Measurements from ENCODE around the gene XPNPEP3.

DNA sequence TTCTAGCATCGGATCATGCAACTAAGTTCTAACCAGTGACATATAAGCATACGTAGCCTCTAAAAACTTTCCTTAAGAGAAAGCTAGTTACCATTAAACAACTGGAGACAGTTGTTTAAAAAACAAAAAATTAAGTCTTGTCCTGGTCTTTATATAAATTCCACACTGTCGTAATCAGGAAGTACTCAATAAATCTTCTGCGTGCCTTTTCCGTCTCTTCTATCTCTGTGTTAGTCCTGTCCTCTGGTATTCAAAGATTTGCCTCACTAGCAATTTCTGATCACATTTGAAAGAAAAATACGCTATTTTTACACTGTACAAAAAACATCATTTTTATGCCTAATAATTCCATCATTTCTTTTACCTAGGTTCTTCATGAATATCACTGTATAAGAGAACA is 27.8 kb upstream of the XPNPEP3 start:
- TF ChIP-seq RFX5 (IDR thresholded peaks at IDR 0.05; ENCODE audit: low read length) (no peak), EP300 (IDR thresholded peaks at IDR 0.05; ENCODE audit: borderline replicate concordance in 1 of 2, low read depth in 1 of 2, low read length in 1 of 2) (no peak), MEF2A (IDR thresholded peaks at IDR 0.05; ENCODE audit: borderline replicate concordance, low read depth) (no peak), FOXM1 (IDR thresholded peaks at IDR 0.05; ENCODE audit: low read depth) (no peak)
- TF ChIP-seq, protein P1, sequence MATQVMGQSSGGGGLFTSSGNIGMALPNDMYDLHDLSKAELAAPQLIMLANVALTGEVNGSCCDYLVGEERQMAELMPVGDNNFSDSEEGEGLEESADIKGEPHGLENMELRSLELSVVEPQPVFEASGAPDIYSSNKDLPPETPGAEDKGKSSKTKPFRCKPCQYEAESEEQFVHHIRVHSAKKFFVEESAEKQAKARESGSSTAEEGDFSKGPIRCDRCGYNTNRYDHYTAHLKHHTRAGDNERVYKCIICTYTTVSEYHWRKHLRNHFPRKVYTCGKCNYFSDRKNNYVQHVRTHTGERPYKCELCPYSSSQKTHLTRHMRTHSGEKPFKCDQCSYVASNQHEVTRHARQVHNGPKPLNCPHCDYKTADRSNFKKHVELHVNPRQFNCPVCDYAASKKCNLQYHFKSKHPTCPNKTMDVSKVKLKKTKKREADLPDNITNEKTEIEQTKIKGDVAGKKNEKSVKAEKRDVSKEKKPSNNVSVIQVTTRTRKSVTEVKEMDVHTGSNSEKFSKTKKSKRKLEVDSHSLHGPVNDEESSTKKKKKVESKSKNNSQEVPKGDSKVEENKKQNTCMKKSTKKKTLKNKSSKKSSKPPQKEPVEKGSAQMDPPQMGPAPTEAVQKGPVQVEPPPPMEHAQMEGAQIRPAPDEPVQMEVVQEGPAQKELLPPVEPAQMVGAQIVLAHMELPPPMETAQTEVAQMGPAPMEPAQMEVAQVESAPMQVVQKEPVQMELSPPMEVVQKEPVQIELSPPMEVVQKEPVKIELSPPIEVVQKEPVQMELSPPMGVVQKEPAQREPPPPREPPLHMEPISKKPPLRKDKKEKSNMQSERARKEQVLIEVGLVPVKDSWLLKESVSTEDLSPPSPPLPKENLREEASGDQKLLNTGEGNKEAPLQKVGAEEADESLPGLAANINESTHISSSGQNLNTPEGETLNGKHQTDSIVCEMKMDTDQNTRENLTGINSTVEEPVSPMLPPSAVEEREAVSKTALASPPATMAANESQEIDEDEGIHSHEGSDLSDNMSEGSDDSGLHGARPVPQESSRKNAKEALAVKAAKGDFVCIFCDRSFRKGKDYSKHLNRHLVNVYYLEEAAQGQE (IDR thresholded peaks at IDR 0.05; ENCODE audit: low read depth, low read length), result no peak
- TF ChIP-seq, protein P2, sequence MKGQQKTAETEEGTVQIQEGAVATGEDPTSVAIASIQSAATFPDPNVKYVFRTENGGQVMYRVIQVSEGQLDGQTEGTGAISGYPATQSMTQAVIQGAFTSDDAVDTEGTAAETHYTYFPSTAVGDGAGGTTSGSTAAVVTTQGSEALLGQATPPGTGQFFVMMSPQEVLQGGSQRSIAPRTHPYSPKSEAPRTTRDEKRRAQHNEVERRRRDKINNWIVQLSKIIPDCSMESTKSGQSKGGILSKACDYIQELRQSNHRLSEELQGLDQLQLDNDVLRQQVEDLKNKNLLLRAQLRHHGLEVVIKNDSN (IDR thresholded peaks at IDR 0.05; ENCODE audit: borderline replicate concordance, low read depth), result no peak
- TF ChIP-seq, protein P3, sequence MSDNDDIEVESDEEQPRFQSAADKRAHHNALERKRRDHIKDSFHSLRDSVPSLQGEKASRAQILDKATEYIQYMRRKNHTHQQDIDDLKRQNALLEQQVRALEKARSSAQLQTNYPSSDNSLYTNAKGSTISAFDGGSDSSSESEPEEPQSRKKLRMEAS (IDR thresholded peaks at IDR 0.05; ENCODE audit: low read depth), result no peak
- TF ChIP-seq, protein P4, sequence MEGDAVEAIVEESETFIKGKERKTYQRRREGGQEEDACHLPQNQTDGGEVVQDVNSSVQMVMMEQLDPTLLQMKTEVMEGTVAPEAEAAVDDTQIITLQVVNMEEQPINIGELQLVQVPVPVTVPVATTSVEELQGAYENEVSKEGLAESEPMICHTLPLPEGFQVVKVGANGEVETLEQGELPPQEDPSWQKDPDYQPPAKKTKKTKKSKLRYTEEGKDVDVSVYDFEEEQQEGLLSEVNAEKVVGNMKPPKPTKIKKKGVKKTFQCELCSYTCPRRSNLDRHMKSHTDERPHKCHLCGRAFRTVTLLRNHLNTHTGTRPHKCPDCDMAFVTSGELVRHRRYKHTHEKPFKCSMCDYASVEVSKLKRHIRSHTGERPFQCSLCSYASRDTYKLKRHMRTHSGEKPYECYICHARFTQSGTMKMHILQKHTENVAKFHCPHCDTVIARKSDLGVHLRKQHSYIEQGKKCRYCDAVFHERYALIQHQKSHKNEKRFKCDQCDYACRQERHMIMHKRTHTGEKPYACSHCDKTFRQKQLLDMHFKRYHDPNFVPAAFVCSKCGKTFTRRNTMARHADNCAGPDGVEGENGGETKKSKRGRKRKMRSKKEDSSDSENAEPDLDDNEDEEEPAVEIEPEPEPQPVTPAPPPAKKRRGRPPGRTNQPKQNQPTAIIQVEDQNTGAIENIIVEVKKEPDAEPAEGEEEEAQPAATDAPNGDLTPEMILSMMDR (IDR thresholded peaks at IDR 0.05), result no peak

Measured in SK-N-SH (cell line).